Thoracic aorta (tissue), 2 donors: ENCODE data around the gene TECR. TPM values are rescaled to one million over a fixed set of nuclear protein-coding genes. Genes with fewer than 3 reads are reported as not detected.
"Not testable (repeated sequence)": the region's sequence is repeated elsewhere in the genome, so short reads cannot be mapped to it uniquely, and the experiment has no call there.

Experiments
- ATAC-seq: fragments of 150-250 bp; one replicate; pipeline ENCODE4 v1.8.0; 2017; ENCODE audit warnings: low read depth; ENCODE audit not compliant: insufficient number of reproducible peaks, low FRiP score
- DNase-seq: peaks from one replicate; pipeline ENCODE4 v3.0.0-alpha.2; 2020; ENCODE audit warnings: low spot score
- H3K27ac ChIP-seq, 2 donors: fragments of 200-600 bp; sonication (generic); 1 replicate in 1 of 2; 2 replicates in 1 of 2; pipeline ENCODE4 v1.5.1; 2016; ENCODE audit warnings: mild to moderate bottlenecking in 2 of 2, moderate library complexity in 2 of 2
- H3K27me3 ChIP-seq: fragments of 200-600 bp; sonication (generic); replicated peaks from 2 replicates; pipeline ENCODE4 v1.6.0; 2016; ENCODE audit warnings: mild to moderate bottlenecking; ENCODE audit not compliant: insufficient read depth
- H3K36me3 ChIP-seq: fragments of 200-600 bp; sonication (generic); one replicate; pipeline ENCODE4 v1.5.1; 2016
- H3K4me1 ChIP-seq, 2 donors: fragments of 200-600 bp; sonication (generic); 1 replicate in 1 of 2; 2 replicates in 1 of 2; pipeline versions ENCODE4 v1.5.1 to v1.6.0; 2016; ENCODE audit warnings: low read depth in 2 of 2, mild to moderate bottlenecking in 1 of 2; ENCODE audit not compliant: control insufficient read depth in 1 of 2
- H3K4me3 ChIP-seq: fragments of 200-600 bp; sonication (generic); 2 replicates; pipeline ENCODE4 v1.5.1; 2016; ENCODE audit warnings: mild to moderate bottlenecking
- H3K9me3 ChIP-seq: fragments of 200-600 bp; sonication (generic); 2 replicates; pipeline ENCODE4 v1.5.1; 2016
- CTCF ChIP-seq: fragments of 200-600 bp; sonication (generic); IDR thresholded peaks from one replicate; pipeline ENCODE4 v1.5.1; 2019; ENCODE audit warnings: antibody characterized with exemption
- total RNA-seq, 2 donors: library from RNA; depleted of rRNA; stranded (reverse); fragments of >200 nt; gene quantifications; one replicate each; pipeline versions ENCODE4 v1.1.0 to v1.2.3, GENCODE V29; 2016

TECR gene
- total RNA-seq, 2 donors from 2014 or later, result 35.6 to 37.6 TPM

DNA sequence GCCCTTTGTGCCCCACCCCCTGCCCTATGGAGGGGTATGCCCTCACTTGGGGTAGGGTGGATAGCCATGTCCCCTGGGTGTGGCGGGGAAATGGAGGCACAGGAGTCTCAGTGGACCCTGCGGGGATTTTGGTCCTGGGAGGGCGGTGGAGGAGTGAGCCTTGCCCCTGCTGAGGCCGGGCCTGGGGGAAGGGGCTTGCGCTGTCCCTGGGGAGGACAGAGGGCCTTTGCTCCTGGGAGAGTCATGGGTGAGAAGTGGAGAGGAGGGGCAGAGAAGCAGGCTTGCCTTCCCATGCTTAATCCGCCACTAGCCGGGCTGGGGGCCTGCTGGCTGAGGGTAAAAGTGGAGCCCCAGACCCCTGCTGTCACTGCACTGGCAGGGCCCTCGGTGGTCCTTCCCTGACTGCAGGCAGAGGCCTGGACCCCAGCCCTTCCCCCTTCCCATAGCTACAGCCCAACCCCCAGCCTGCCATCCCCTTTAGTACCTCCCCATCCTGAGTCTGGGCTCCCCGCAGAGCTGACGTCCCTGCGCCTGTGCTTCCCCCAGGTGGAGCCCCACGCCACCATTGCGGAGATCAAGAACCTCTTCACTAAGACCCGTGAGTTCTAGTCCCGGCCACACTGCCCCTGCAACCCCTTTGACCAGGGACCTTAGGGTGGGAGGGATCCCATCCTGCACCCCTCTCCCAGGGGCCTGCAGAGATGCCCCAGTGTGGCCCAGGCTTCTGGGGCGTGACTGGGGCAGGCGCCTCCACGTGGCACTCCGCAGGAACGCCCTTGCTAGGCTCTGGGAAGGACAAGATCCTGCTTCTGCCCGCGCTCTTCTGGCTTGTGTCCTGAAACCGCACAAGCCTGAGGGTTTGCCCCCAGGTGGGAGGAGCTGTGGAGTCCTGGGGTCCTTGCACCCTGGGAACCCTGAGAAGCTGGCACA is 33.5 kb downstream of the TECR start:
- Histone ChIP-seq H3K27me3 (no peaks in the 10 kb centered on the region), H3K4me1 (peaks cover 13 to 36% of the 10 kb centered on the region in 2 donors), H3K9me3 (no peaks in the 10 kb centered on the region), H3K27ac (peak overlapping the region; percentile 76 to 90), H3K4me3 (peak overlapping the region; percentile 51), H3K36me3 (peaks cover 14% of the 10 kb centered on the region)
- no peak for TF ChIP-seq CTCF
- ATAC-seq (no peak), DNase-seq (no peak)

DNA sequence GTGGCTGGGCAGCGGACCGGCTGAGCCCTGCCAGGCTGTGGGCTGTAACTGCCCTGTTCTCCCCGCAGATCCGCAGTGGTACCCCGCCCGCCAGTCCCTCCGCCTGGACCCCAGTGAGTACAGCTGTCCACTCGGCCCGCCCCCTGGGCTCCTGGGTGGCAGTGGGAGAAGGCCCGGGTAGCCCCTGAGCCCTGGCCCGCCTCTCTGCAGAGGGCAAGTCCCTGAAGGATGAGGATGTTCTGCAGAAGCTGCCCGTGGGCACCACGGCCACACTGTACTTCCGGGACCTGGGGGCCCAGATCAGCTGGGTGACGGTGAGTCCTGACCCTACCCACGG is 34.2 kb downstream of the TECR start:
- Histone ChIP-seq H3K36me3 (peaks cover 14% of the 10 kb centered on the region), H3K27me3 (no peaks in the 10 kb centered on the region), H3K4me1 (peaks cover 13 to 36% of the 10 kb centered on the region in 2 donors), H3K27ac (no peak overlapping the region), H3K4me3 (no peak overlapping the region), H3K9me3 (no peaks in the 10 kb centered on the region)
- no peak for TF ChIP-seq CTCF
- no peak for DNase-seq
- no peak for ATAC-seq

DNA sequence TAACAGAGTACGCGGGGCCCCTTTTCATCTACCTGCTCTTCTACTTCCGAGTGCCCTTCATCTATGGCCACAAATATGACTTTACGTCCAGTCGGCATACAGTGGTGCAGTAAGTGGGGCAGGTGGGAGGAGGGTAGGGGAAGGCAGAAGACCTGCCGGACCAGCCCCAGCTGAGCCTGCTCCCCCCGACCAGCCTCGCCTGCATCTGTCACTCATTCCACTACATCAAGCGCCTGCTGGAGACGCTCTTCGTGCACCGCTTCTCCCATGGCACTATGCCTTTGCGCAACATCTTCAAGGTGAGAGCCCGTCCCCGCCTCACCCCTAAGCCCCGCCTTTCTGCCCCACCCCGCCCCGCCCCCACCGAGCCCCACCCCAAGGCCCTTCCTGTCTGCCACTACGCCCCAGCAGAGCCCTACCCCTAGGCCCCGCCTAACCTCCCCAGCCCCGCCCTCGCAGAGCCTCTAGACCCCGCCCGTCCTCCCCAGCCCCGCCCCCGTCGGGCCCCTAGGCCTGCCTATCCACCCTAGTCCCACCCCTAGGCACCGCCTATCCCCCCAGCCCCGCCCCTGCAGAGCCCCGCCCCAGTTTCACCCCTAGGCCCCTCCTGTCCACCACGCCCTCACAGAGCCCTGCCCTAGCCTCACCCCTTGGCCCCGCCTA is 34.7 kb downstream of the TECR start:
- Histone ChIP-seq H3K36me3 (peaks cover 14% of the 10 kb centered on the region), H3K9me3 (no peaks in the 10 kb centered on the region), H3K4me3 (no peak overlapping the region), H3K27ac (no peak overlapping the region), H3K4me1 (peaks cover 13 to 36% of the 10 kb centered on the region in 2 donors), H3K27me3 (no peaks in the 10 kb centered on the region)
- no peak for DNase-seq
- ATAC-seq, result no peak
- TF ChIP-seq CTCF, result no peak

DNA sequence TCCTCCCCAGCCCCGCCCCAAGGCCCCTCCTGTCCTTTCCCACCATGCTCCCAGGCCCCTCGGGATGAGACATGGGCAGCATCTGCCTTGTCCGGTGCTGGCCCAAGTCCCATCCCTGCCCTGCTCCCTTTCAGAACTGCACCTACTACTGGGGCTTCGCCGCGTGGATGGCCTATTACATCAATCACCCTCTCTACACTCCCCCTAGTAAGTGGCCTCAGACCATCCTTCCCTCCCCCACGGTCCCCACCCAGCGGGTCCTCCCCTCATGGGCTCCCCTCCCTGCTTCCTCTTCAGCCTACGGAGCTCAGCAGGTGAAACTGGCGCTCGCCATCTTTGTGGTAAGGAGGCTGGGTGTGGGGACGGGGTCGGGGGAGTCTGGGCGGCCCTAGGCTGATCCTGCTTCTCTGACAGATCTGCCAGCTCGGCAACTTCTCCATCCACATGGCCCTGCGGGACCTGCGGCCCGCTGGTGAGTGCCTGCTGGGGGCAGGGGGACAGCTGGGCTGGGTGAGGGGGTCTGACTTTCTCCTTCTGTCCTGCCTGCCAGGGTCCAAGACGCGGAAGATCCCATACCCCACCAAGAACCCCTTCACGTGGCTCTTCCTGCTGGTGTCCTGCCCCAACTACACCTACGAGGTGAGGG is 35.4 kb downstream of the TECR start:
- not testable (repeated sequence) for DNase-seq, ATAC-seq, H3K27me3 ChIP-seq, H3K9me3 ChIP-seq, H3K4me3 ChIP-seq, H3K27ac ChIP-seq
- Histone ChIP-seq H3K4me1 (peaks cover 13 to 40% of the 10 kb centered on the region in 2 donors), H3K36me3 (peaks cover 14% of the 10 kb centered on the region)

GRCh38 chr19:14565298-14565679 is 35.9 kb downstream of the TECR start:
- H3K9me3 ChIP-seq, result no peaks in the 10 kb centered on the region
- no peak for TF ChIP-seq CTCF
- DNase-seq (no peak), ATAC-seq (no peak)
- no peaks in the 10 kb centered on the region for H3K27me3 ChIP-seq
- H3K27ac ChIP-seq, result no peak overlapping the region
- H3K36me3 ChIP-seq, result peaks cover 14% of the 10 kb centered on the region
- no peak overlapping the region for H3K4me3 ChIP-seq
- peaks cover 12 to 37% of the 10 kb centered on the region in 2 donors for H3K4me1 ChIP-seq
